ENCODE data around the gene MAEL.

MAEL gene

DNA sequence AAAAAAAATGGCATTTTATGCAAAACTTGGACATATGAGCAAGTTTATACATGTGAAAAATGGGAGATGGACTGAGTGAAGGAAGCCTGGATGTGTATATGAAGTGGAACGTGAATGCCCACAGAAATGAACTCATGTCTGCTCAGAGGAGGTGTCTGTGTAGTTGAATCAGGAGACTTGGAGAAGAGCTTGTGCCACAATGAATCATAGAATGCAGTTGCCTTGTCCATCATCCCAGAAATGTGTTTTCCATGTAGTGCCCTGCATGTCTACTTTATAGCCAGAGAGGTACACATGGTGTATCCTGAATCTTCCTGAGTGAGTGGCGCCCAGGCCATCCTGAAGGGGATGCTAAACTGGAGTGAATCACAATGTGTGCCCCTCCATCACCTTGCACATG is 11.1 kb upstream of the MAEL start:
- no peak overlapping the region for H3K4me3 ChIP-seq (ENCODE audit: low read length)
- no peak for DNase-seq (ENCODE audit: low read depth)
- TF ChIP-seq CTCF (conservative IDR thresholded peaks at IDR 0.05; ENCODE audit: low read length), result no peak

- H3K4me3 ChIP-seq (ENCODE audit: low read length), result no peak overlapping the region
- no peak for DNase-seq (ENCODE audit: low read depth)
- no peak for TF ChIP-seq CTCF (conservative IDR thresholded peaks at IDR 0.05; ENCODE audit: low read length)
These were observed 10.3 kb upstream of the MAEL start for GRCh38 chr1:166978821-166979220.

DNA sequence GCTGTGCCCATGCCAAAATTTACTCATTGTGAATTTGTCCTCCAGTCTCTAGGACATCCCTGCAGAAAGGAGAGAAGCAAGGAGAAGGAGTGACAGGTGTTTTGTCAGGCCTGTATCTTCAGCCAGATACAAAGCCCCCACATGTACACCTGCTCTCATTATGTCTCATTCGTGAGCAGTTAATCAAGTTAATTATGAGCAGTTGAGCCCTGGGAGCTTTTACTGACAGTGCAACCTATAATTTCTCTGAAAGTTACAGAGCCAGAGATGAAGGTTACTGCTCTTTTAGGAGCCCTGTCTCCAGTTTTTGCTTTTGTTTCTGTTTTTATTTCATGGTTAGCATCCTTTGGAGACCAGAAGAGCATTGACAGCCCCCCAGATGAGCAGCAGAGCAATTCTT is 8.7 kb upstream of the MAEL start:
- no peak for TF ChIP-seq CTCF (conservative IDR thresholded peaks at IDR 0.05; ENCODE audit: low read length)
- no peak overlapping the region for H3K4me3 ChIP-seq (ENCODE audit: low read length)

GRCh38 chr1:166980818-166981217 is 8.3 kb upstream of the MAEL start:
- no peak for DNase-seq (ENCODE audit: low read depth)
- no peak overlapping the region for H3K4me3 ChIP-seq (ENCODE audit: low read length)
- no peak for TF ChIP-seq CTCF (conservative IDR thresholded peaks at IDR 0.05; ENCODE audit: low read length)

More for the DNA sequence above, 8.7 kb upstream of the MAEL start:
- DNase-seq (ENCODE audit: low read depth), result no peak

GRCh38 chr1:166981589-166981988 is 7.5 kb upstream of the MAEL start:
- TF ChIP-seq CTCF (conservative IDR thresholded peaks at IDR 0.05; ENCODE audit: low read length), result no peak
- DNase-seq (ENCODE audit: low read depth), result no peak
- H3K4me3 ChIP-seq (ENCODE audit: low read length), result no peak overlapping the region

GRCh38 chr1:166999075-166999474 is 10.0 kb downstream of the MAEL start:
- TF ChIP-seq CTCF (conservative IDR thresholded peaks at IDR 0.05; ENCODE audit: low read length), result no peak
- H3K4me3 ChIP-seq (ENCODE audit: low read length), result no peak overlapping the region
- no peak for DNase-seq (ENCODE audit: low read depth)

DNA sequence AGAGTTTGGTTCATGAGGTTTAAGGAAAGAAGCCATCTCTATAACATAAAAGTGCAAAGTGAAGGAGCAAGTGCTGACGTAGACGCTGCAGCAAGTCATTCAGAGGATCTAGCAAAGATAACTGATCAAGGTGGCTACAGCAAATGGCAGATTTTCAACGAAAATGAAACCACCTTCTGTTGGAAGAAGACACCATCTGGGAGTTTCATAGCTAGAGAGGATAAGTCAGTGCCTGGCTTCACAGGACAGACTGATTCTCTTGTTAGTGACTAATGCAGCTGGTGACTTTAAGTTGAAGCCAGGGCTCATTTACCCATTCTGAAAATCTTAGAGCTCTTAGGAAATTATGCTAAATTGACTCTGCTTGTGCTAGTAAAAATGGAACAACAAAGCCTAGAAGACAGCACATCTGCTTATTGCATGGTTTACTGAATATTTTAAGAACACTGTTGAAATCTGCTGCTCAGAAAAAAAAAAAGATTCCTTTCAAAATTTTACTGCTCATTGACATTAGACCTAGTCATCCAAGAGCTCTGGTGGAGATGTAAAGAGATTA is 10.5 kb downstream of the MAEL start:
- TF ChIP-seq CTCF (conservative IDR thresholded peaks at IDR 0.05; ENCODE audit: low read length), result no peak

More for the DNA sequence above, 10.5 kb downstream of the MAEL start:
- no peak for DNase-seq (ENCODE audit: low read depth)
- H3K4me3 ChIP-seq (ENCODE audit: low read length), result no peak overlapping the region

Measured in AG10803 (cell line).